ENCODE measurements around the gene SNAPC5.
"Not testable (repeated sequence)": the region's sequence is repeated elsewhere in the genome, so short reads cannot be mapped to it uniquely, and the experiment has no call there.

DNA sequence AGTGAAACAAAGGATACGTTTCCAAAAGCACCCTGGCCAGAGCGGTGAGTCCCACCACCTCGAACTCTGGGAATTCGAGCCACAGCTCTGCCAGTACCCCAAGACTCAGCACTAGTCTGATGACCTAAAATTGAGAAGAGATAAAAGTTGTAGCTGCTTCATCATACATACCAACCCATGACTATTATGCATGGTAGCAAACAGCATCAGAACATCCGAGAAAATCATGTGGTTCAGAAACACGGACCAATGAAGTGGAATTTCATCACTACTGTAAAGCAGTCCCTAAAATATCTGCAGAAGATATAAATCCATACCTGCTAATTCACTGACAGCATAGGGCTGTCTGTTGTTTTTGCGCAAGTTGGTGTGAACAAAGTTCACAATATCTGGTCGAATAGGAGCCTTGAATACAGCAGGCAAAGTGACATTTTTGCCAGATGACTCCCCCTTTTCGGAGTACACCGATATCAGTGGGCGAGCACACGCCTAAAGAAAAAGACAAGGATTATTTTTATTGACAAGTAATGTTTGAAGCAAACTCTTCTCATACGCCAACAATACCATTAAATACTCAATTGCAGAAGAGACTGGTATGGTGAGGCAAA lies 5.6 kb upstream of the SNAPC5 start:
- not testable (repeated sequence) for TF ChIP-seq EZH2 (IDR thresholded peaks at IDR 0.05; ENCODE audit: insufficient read depth, poor library complexity, severe bottlenecking); EZH2phosphoT487 (IDR thresholded peaks at IDR 0.05; ENCODE audit: insufficient read depth, low read depth)
